Kidney (tissue), 14 donors: Measurements from ENCODE around the gene LNX1. TPM values are rescaled to one million over a fixed set of nuclear protein-coding genes. Genes with fewer than 3 reads are reported as not detected.
"Not testable (repeated sequence)": the region's sequence is repeated elsewhere in the genome, so short reads cannot be mapped to it uniquely, and the experiment has no call there.

Experiments used
- DNase-seq, 5 donors: peaks; one replicate each; pipeline ENCODE4 v3.0.0-alpha.2; 2013 to 2020
- FAIRE-seq: peaks from 2 replicates; lab custom pipeline; 2012; peaks lifted over from hg19 to GRCh38; lab: Jason Lieb, UNC
- H3K27ac ChIP-seq, 2 donors: one replicate each; pipeline ENCODE4 v1.7.0; 2013; ENCODE audit warnings: low read depth in 2 of 2, low read length in 2 of 2, inconsistent platforms in 1 of 2
- H3K27me3 ChIP-seq: one replicate; pipeline ENCODE4 v1.7.1; 2013; ENCODE audit warnings: low read length, inconsistent platforms; ENCODE audit not compliant: control insufficient read depth, insufficient read depth
- H3K36me3 ChIP-seq, 3 donors: one replicate each; pipeline versions ENCODE4 v1.7.0 to v1.7.1; 2013; ENCODE audit warnings: low read length in 3 of 3, control low read depth in 1 of 3, inconsistent platforms in 1 of 3; ENCODE audit not compliant: insufficient read depth in 3 of 3, control insufficient read depth in 2 of 3
- H3K4me1 ChIP-seq, 3 donors: one replicate each; pipeline versions ENCODE4 v1.7.0 to v1.7.1; 2013; ENCODE audit warnings: low read length in 3 of 3, inconsistent platforms in 1 of 3, low read depth in 1 of 3; ENCODE audit not compliant: control insufficient read depth in 2 of 3, insufficient read depth in 2 of 3
- H3K4me3 ChIP-seq, 3 donors: one replicate each; pipeline versions ENCODE4 v1.7.0 to v1.8.1; 2013; ENCODE audit warnings: low read length in 3 of 3, control low read depth in 1 of 3, inconsistent platforms in 1 of 3
- H3K9ac ChIP-seq, 3 donors: one replicate each; pipeline versions ENCODE4 v1.7.0 to v1.7.1; 2013; ENCODE audit warnings: low read length in 3 of 3, control low read depth in 1 of 3, inconsistent platforms in 1 of 3
- H3K9me3 ChIP-seq, 3 donors: one replicate each; pipeline versions ENCODE4 v1.7.0 to v1.7.1; 2013; ENCODE audit warnings: low read length in 3 of 3, control low read depth in 1 of 3, inconsistent platforms in 1 of 3; ENCODE audit not compliant: control insufficient read depth in 2 of 3, insufficient read depth in 1 of 3
- CTCF ChIP-seq: IDR thresholded peaks from 3 replicates; pipeline ENCODE4 v1.5.1; 2012; ENCODE audit warnings: mild to moderate bottlenecking, moderate library complexity, borderline replicate concordance; ENCODE audit not compliant: insufficient read depth; ENCODE audit errors: extremely low read depth
- intact Hi-C: fragments of 100-400 bp; cut with DNase I; formaldehyde crosslinking; loops from one replicate; pipeline ENCODE4 v1.11.1; 2022
- polyA plus RNA-seq: library from polyadenylated mRNA; stranded (reverse); fragments of 350-450 nt; fragmentation: Illumina TruSeq; extraction: RNeasy Lipid Tissue Mini Kit (QIAGEN cat#74804); gene quantifications from one replicate; pipeline ENCODE4 v1.2.3, GENCODE V29; 2014; ENCODE audit warnings: low read depth, low replicate concordance; ENCODE audit not compliant: insufficient read depth
- total RNA-seq: library from RNA; stranded (reverse); fragmentation: NEBNext Ultra II Directional; extraction: Animal tissue kit (Norgen Biotek cat#: 25700); gene quantifications from one replicate; pipeline ENCODE4 v1.2.1, GENCODE V29; 2021
- donor health status: control.
- donor health status: control.
- donor health status: control.
- donor health status: control.
- donor health status: control.
- donor health status: DM: yes; HTN: yes; CAD: no.
- donor health status: Normal renal cell carcinoma (clear cell type).

LNX1 gene
- total and polyA plus RNA-seq, 2 donors from 2014 or later, result 10.2 to 25.6 TPM

GRCh38 chr4:53476232-53477037 is 114.9 kb downstream of the LNX1 start:
- Histone ChIP-seq H3K4me3 (no peak overlapping the region), H3K9me3 (no peaks in the 10 kb centered on the region), H3K9ac (no peak overlapping the region), H3K36me3 (peaks cover 0 to 3% (median 0%) of the 10 kb centered on the region in 3 donors), H3K4me1 (no peaks in the 10 kb centered on the region), H3K27ac (no peak overlapping the region), H3K27me3 (no peaks in the 10 kb centered on the region)
- no peak for TF ChIP-seq CTCF
- intact Hi-C loops, result no loop called here
- DNase-seq (no peak), FAIRE-seq (no peak)

GRCh38 chr4:53466576-53466975 is 124.7 kb downstream of the LNX1 start:
- H3K4me1 ChIP-seq, H3K4me3 ChIP-seq, H3K9ac ChIP-seq, H3K9me3 ChIP-seq, H3K27me3 ChIP-seq, H3K27ac ChIP-seq, intact Hi-C loops, FAIRE-seq, H3K36me3 ChIP-seq: not testable (repeated sequence)
- peak in 1 of 5 donors; percentile 61 for DNase-seq

- no peak for DNase-seq
- H3K4me3 ChIP-seq, result no peak overlapping the region
- FAIRE-seq, result no peak
- H3K9me3 ChIP-seq, result no peaks in the 10 kb centered on the region
- no peak overlapping the region for H3K9ac ChIP-seq
- no peak overlapping the region for H3K27ac ChIP-seq
- H3K4me1 ChIP-seq, result no peaks in the 10 kb centered on the region
- H3K36me3 ChIP-seq, result peaks cover 2 to 5% (median 3%) of the 10 kb centered on the region in 3 donors
- intact Hi-C loops, result no loop called here
- no peak for TF ChIP-seq CTCF
- no peaks in the 10 kb centered on the region for H3K27me3 ChIP-seq
These were observed 125.4 kb downstream of the LNX1 start for GRCh38 chr4:53465891-53466290.

- H3K36me3 ChIP-seq, result peaks cover 2 to 5% (median 3%) of the 10 kb centered on the region in 3 donors
- DNase-seq (peak in 1 of 5 donors; percentile 4), FAIRE-seq (no peak)
- no peak overlapping the region for H3K4me3 ChIP-seq
- H3K9ac ChIP-seq, result no peak overlapping the region
- no peaks in the 10 kb centered on the region for H3K9me3 ChIP-seq
- TF ChIP-seq CTCF, result no peak
- H3K4me1 ChIP-seq, result no peaks in the 10 kb centered on the region
- no peaks in the 10 kb centered on the region for H3K27me3 ChIP-seq
- intact Hi-C loops, result no loop called here
- H3K27ac ChIP-seq, result no peak overlapping the region
These were observed 126.0 kb downstream of the LNX1 start for GRCh38 chr4:53465281-53465680.
